ENCODE data around the gene PDGFB.

PDGFB gene

GRCh38 chr22:39250131-39250530 is 5.3 kb upstream of the PDGFB start:
- TF ChIP-seq EZH2 (optimal IDR thresholded peaks at IDR 0.05; ENCODE audit: low read depth, low read length): no peak
- TF ChIP-seq EZH2phosphoT487 (IDR thresholded peaks at IDR 0.05; ENCODE audit: low read length): no peak
- no peak for TF ChIP-seq CTCF (IDR thresholded peaks at IDR 0.05; ENCODE audit: low read length)
- Histone ChIP-seq H3K4me1 (ENCODE audit: low read length) (peaks cover 40% of the 10 kb centered on the region), H3K4me2 (ENCODE audit: low read depth, low read length) (no peak overlapping the region), H3K27ac (ENCODE audit: low read length) (no peak overlapping the region), H3K9me2 (replicated peaks; ENCODE audit: insufficient read depth, low read length) (no peaks in the 10 kb centered on the region), H2AFZ (ENCODE audit: low read length) (no peak overlapping the region), H3K79me2 (ENCODE audit: low read length) (no peaks in the 10 kb centered on the region), H3K4me3 (ENCODE audit: low read length) (no peak overlapping the region), H3K27me3 (replicated peaks; ENCODE audit: insufficient read depth, low read length) (no peaks in the 10 kb centered on the region), H4K20me1 (ENCODE audit: insufficient read depth, low read length) (no peaks in the 10 kb centered on the region), H3F3A (ENCODE audit: insufficient read depth, low read length) (peaks cover 5% of the 10 kb centered on the region), H3K36me3 (replicated peaks; ENCODE audit: insufficient read depth, low read length) (no peaks in the 10 kb centered on the region), H3K9ac (ENCODE audit: low read length) (no peak overlapping the region), H3K9me3 (replicated peaks; ENCODE audit: insufficient read depth, low read length) (no peaks in the 10 kb centered on the region)
- no peak for DNase-seq

- H3K27ac ChIP-seq (ENCODE audit: low read length): no peak overlapping the region
- no peak overlapping the region for H3K4me3 ChIP-seq (ENCODE audit: low read length)
- H3K79me2 ChIP-seq (ENCODE audit: low read length): no peaks in the 10 kb centered on the region
- no peaks in the 10 kb centered on the region for H3K36me3 ChIP-seq (replicated peaks; ENCODE audit: insufficient read depth, low read length)
- H3K9me2 ChIP-seq (replicated peaks; ENCODE audit: insufficient read depth, low read length): no peaks in the 10 kb centered on the region
- peaks cover 30% of the 10 kb centered on the region for H3K4me1 ChIP-seq (ENCODE audit: low read length)
- no peaks in the 10 kb centered on the region for H3K27me3 ChIP-seq (replicated peaks; ENCODE audit: insufficient read depth, low read length)
- H3K9ac ChIP-seq (ENCODE audit: low read length): no peak overlapping the region
- TF ChIP-seq EZH2 (optimal IDR thresholded peaks at IDR 0.05; ENCODE audit: low read depth, low read length) (no peak), CTCF (IDR thresholded peaks at IDR 0.05; ENCODE audit: low read length) (no peak), EZH2phosphoT487 (IDR thresholded peaks at IDR 0.05; ENCODE audit: low read length) (no peak)
- H3K9me3 ChIP-seq (replicated peaks; ENCODE audit: insufficient read depth, low read length): no peaks in the 10 kb centered on the region
- no peaks in the 10 kb centered on the region for H4K20me1 ChIP-seq (ENCODE audit: insufficient read depth, low read length)
- no peak overlapping the region for H2AFZ ChIP-seq (ENCODE audit: low read length)
- peaks cover 5% of the 10 kb centered on the region for H3F3A ChIP-seq (ENCODE audit: insufficient read depth, low read length)
- H3K4me2 ChIP-seq (ENCODE audit: low read depth, low read length): no peak overlapping the region
- DNase-seq: no peak
These were observed 4.4 kb upstream of the PDGFB start for GRCh38 chr22:39249086-39249704.

GRCh38 chr22:39248254-39248653 is 3.5 kb upstream of the PDGFB start:
- H3K27me3 ChIP-seq (replicated peaks; ENCODE audit: insufficient read depth, low read length): peaks cover 4% of the 10 kb centered on the region; the same call in 1 of the 2 replicates
- no peak overlapping the region for H3K27ac ChIP-seq (ENCODE audit: low read length)
- H4K20me1 ChIP-seq (ENCODE audit: insufficient read depth, low read length): no peaks in the 10 kb centered on the region

GRCh38 chr22:39247361-39247760 is 2.6 kb upstream of the PDGFB start:
- peaks cover 6% of the 10 kb centered on the region; the same call in 1 of the 2 replicates for H3K27me3 ChIP-seq (replicated peaks; ENCODE audit: insufficient read depth, low read length)
- H3K9ac ChIP-seq (ENCODE audit: low read length): no peak overlapping the region
- H4K20me1 ChIP-seq (ENCODE audit: insufficient read depth, low read length): no peaks in the 10 kb centered on the region
- TF ChIP-seq EZH2phosphoT487 (IDR thresholded peaks at IDR 0.05; ENCODE audit: low read length) (no peak), EZH2 (optimal IDR thresholded peaks at IDR 0.05; ENCODE audit: low read depth, low read length) (no peak), CTCF (IDR thresholded peaks at IDR 0.05; ENCODE audit: low read length) (no peak)
- H3K4me3 ChIP-seq (ENCODE audit: low read length): no peak overlapping the region
- peak overlapping the region; percentile 6; the same call in 1 of the 2 replicates for H3K27ac ChIP-seq (ENCODE audit: low read length)
- peaks cover 11% of the 10 kb centered on the region for H3K79me2 ChIP-seq (ENCODE audit: low read length)
- peak; percentile 62 for DNase-seq
- H3F3A ChIP-seq (ENCODE audit: insufficient read depth, low read length): peaks cover 5% of the 10 kb centered on the region
- H3K4me2 ChIP-seq (ENCODE audit: low read depth, low read length): no peak overlapping the region
- no peaks in the 10 kb centered on the region for H3K36me3 ChIP-seq (replicated peaks; ENCODE audit: insufficient read depth, low read length)
- H3K9me3 ChIP-seq (replicated peaks; ENCODE audit: insufficient read depth, low read length): no peaks in the 10 kb centered on the region
- H2AFZ ChIP-seq (ENCODE audit: low read length): no peak overlapping the region
- H3K4me1 ChIP-seq (ENCODE audit: low read length): peaks cover 14% of the 10 kb centered on the region
- no peaks in the 10 kb centered on the region for H3K9me2 ChIP-seq (replicated peaks; ENCODE audit: insufficient read depth, low read length)

More at GRCh38 chr22:39248254-39248653, 3.5 kb upstream of the PDGFB start:
- H3K4me2 ChIP-seq (ENCODE audit: low read depth, low read length): no peak overlapping the region
- peaks cover 5% of the 10 kb centered on the region for H3K79me2 ChIP-seq (ENCODE audit: low read length)
- H3K4me1 ChIP-seq (ENCODE audit: low read length): peaks cover 21% of the 10 kb centered on the region
- peaks cover 5% of the 10 kb centered on the region for H3F3A ChIP-seq (ENCODE audit: insufficient read depth, low read length)
- no peaks in the 10 kb centered on the region for H3K36me3 ChIP-seq (replicated peaks; ENCODE audit: insufficient read depth, low read length)
- H3K9ac ChIP-seq (ENCODE audit: low read length): no peak overlapping the region
- no peaks in the 10 kb centered on the region for H3K9me3 ChIP-seq (replicated peaks; ENCODE audit: insufficient read depth, low read length)
- no peak overlapping the region for H2AFZ ChIP-seq (ENCODE audit: low read length)
- TF ChIP-seq EZH2phosphoT487 (IDR thresholded peaks at IDR 0.05; ENCODE audit: low read length): no peak
- H3K4me3 ChIP-seq (ENCODE audit: low read length): no peak overlapping the region
- H3K9me2 ChIP-seq (replicated peaks; ENCODE audit: insufficient read depth, low read length): no peaks in the 10 kb centered on the region
- no peak for DNase-seq

Data from MM.1S (cell line).